Hematopoietic multipotent progenitor cell treated with erythropoietin and hydrocortisone succinate and interleukin-3 and kit ligand, for 15 days (in vitro differentiated cells): ENCODE data around the gene VPS52.
A peak's percentile ranks its signal among the peaks of the same experiment; 100 is the strongest.
"Not testable (repeated sequence)": the region's sequence is repeated elsewhere in the genome, so short reads cannot be mapped to it uniquely, and the experiment has no call there.

Experiments used
- DNase-seq: peaks from one replicate; pipeline ENCODE4 v3.0.0-alpha.2; 2015; ENCODE audit warnings: low spot score

The VPS52 gene

GRCh38 chr6:33279257-33279695 is 7.6 kb upstream of the VPS52 start:
- no peak for DNase-seq

- no peak for DNase-seq
These were observed 7.1 kb upstream of the VPS52 start for GRCh38 chr6:33278810-33279209.

- DNase-seq, result no peak
These were observed 6.7 kb upstream of the VPS52 start for GRCh38 chr6:33278392-33278741.

- DNase-seq, result no peak
These were observed 6.2 kb upstream of the VPS52 start for GRCh38 chr6:33277663-33278391.

GRCh38 chr6:33276864-33277662 is 5.4 kb upstream of the VPS52 start, which contains the start of gene B3GALT4:
Gene B3GALT4 (plus strand): TSS chr6:33277123. CDS start chr6:33277420, 297 bp downstream.
- peak; percentile 84 for DNase-seq

- no peak for DNase-seq
These were observed 4.8 kb upstream of the VPS52 start for GRCh38 chr6:33276581-33276863.

- not testable (repeated sequence) for DNase-seq
These were observed 4.3 kb upstream of the VPS52 start for GRCh38 chr6:33275795-33276580.

- no peak for DNase-seq
These were observed 2.5 kb upstream of the VPS52 start for GRCh38 chr6:33273924-33274902.

GRCh38 chr6:33273129-33273923 is 1.6 kb upstream of the VPS52 start:
- no peak for DNase-seq

GRCh38 chr6:33272275-33273128 is 826 bp upstream of the VPS52 start:
- DNase-seq, result no peak

- no peak for DNase-seq
These were observed 584 bp downstream of the VPS52 start for GRCh38 chr6:33271117-33271467.

- no peak for DNase-seq
These were observed 7.7 kb downstream of the VPS52 start for GRCh38 chr6:33264015-33264414.

GRCh38 chr6:33262490-33262889 is 9.2 kb downstream of the VPS52 start:
- not testable (repeated sequence) for DNase-seq

- DNase-seq, result no peak
These were observed 12.6 kb downstream of the VPS52 start for GRCh38 chr6:33259032-33259431.

- DNase-seq, result no peak
These were observed 17.1 kb downstream of the VPS52 start for GRCh38 chr6:33254591-33254990.

GRCh38 chr6:33252759-33253158 is 18.9 kb downstream of the VPS52 start:
- DNase-seq, result no peak

GRCh38 chr6:33251395-33252012 is 20.2 kb downstream of the VPS52 start:
- DNase-seq, result no peak

- DNase-seq, result no peak
These were observed 20.9 kb downstream of the VPS52 start for GRCh38 chr6:33250731-33251130.
